ENCODE results near the gene MPC1.

Gene MPC1

DNA sequence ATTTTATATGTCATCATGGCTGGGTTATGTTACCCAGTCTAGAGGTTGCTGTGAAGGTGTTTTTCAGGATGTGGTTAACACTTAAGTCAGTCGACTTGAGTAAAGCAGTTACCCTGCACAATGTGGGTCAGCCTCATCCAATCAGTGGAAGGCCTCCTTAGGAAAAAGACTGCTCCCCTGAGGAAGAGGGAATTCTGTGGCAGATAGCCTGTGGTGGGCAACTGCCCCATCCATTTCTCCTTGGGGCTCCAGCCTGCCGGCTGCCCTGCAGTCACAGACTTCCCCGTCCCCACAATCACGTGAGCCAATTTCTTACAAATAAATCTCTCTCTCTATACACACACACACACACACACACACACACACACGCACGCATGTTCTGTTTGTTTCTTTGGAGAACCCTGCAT, 34.5 kb upstream of the MPC1 start:
- Histone ChIP-seq H4K20me1 (ENCODE audit: insufficient read depth, low read length) (no peaks in the 10 kb centered on the region), H3K27me3 (ENCODE audit: insufficient read depth, low read length) (no peaks in the 10 kb centered on the region), H3F3A (ENCODE audit: insufficient read depth, low read length) (no peaks in the 10 kb centered on the region), H3K4me1 (ENCODE audit: insufficient read depth, low read length, severe bottlenecking) (no peaks in the 10 kb centered on the region), H3K36me3 (ENCODE audit: insufficient read depth, low read length) (no peaks in the 10 kb centered on the region), H3K27ac (ENCODE audit: low read depth, low read length, poor library complexity, severe bottlenecking) (no peak overlapping the region), H3K79me2 (ENCODE audit: insufficient read depth, low read length) (no peaks in the 10 kb centered on the region), H3K9me3 (ENCODE audit: low read length) (no peaks in the 10 kb centered on the region), H3K4me3 (ENCODE audit: low read depth, low read length, poor library complexity, severe bottlenecking) (no peak overlapping the region), H3K9me2 (ENCODE audit: low read depth, low read length) (no peaks in the 10 kb centered on the region), H3K9ac (ENCODE audit: low read length) (no peak overlapping the region), H2AFZ (ENCODE audit: low read length) (no peak overlapping the region), H3K4me2 (ENCODE audit: low read length) (no peak overlapping the region)
- TF ChIP-seq, protein P1, sequence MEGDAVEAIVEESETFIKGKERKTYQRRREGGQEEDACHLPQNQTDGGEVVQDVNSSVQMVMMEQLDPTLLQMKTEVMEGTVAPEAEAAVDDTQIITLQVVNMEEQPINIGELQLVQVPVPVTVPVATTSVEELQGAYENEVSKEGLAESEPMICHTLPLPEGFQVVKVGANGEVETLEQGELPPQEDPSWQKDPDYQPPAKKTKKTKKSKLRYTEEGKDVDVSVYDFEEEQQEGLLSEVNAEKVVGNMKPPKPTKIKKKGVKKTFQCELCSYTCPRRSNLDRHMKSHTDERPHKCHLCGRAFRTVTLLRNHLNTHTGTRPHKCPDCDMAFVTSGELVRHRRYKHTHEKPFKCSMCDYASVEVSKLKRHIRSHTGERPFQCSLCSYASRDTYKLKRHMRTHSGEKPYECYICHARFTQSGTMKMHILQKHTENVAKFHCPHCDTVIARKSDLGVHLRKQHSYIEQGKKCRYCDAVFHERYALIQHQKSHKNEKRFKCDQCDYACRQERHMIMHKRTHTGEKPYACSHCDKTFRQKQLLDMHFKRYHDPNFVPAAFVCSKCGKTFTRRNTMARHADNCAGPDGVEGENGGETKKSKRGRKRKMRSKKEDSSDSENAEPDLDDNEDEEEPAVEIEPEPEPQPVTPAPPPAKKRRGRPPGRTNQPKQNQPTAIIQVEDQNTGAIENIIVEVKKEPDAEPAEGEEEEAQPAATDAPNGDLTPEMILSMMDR (IDR thresholded peaks at IDR 0.05; ENCODE audit: low read length) = no peak
- no peak for TF ChIP-seq EZH2 (IDR thresholded peaks at IDR 0.05; ENCODE audit: borderline replicate concordance, low read length)

DNA sequence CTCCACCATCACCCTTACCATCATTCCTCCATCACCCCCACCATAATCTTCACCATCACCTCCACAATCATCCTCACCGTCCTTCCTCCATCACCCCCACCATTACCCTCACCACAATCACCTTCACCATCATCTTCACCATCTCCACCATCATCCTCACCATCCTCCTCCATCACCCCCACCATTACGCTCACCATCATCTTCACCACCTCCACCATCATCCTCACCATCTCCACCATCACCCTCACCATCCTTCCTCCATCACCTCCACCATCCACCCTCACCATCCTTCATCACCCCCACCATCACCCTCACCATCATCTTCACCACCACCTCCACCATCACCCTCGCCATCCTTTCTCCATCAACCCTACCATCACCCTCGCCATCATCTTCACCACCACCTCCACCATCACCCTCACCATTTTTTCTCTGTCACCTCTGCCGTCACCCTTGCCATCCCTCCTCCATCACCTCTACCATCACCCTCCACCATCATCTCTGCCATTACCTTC, 33.1 kb upstream of the MPC1 start:
- no peaks in the 10 kb centered on the region for H3K9me2 ChIP-seq (ENCODE audit: low read depth, low read length)
- H3K36me3 ChIP-seq (ENCODE audit: insufficient read depth, low read length) = no peaks in the 10 kb centered on the region
- H4K20me1 ChIP-seq (ENCODE audit: insufficient read depth, low read length) = no peaks in the 10 kb centered on the region
- H3K79me2 ChIP-seq (ENCODE audit: insufficient read depth, low read length) = no peaks in the 10 kb centered on the region
- H3K9ac ChIP-seq (ENCODE audit: low read length) = no peak overlapping the region
- H3K4me3 ChIP-seq (ENCODE audit: low read depth, low read length, poor library complexity, severe bottlenecking) = no peak overlapping the region
- H3K9me3 ChIP-seq (ENCODE audit: low read length) = no peaks in the 10 kb centered on the region
- no peaks in the 10 kb centered on the region for H3K4me1 ChIP-seq (ENCODE audit: insufficient read depth, low read length, severe bottlenecking)
- no peak overlapping the region for H3K4me2 ChIP-seq (ENCODE audit: low read length)
- no peaks in the 10 kb centered on the region for H3K27me3 ChIP-seq (ENCODE audit: insufficient read depth, low read length)
- H3F3A ChIP-seq (ENCODE audit: insufficient read depth, low read length) = no peaks in the 10 kb centered on the region
- TF ChIP-seq, protein P1 (IDR thresholded peaks at IDR 0.05; ENCODE audit: low read length) = no peak
- TF ChIP-seq EZH2 (IDR thresholded peaks at IDR 0.05; ENCODE audit: borderline replicate concordance, low read length) = no peak
- no peak overlapping the region for H3K27ac ChIP-seq (ENCODE audit: low read depth, low read length, poor library complexity, severe bottlenecking)
- no peak overlapping the region for H2AFZ ChIP-seq (ENCODE audit: low read length)

DNA sequence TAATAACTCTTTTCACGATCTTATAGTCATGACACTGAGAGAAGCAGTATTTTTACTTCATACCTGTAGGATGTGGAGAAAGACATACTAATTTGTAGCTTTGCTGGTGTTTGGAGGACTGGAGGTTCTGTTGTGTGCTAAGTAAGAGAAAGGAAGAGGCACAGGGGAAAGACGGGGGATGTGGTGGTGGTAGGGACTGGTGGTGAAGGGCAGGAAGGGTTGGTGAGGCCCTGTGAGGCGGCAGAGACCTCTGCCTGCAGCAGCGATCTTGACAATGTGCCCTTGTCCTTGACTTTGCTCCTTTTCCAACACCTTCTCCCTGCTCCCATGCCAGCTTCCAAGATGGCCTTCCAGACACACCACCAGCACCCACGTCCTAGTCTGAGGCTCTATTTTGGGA, 32.6 kb upstream of the MPC1 start:
- Histone ChIP-seq H3K9me3 (ENCODE audit: low read length) (no peaks in the 10 kb centered on the region), H3K36me3 (ENCODE audit: insufficient read depth, low read length) (no peaks in the 10 kb centered on the region), H3K9ac (ENCODE audit: low read length) (no peak overlapping the region), H3K4me3 (ENCODE audit: low read depth, low read length, poor library complexity, severe bottlenecking) (no peak overlapping the region), H3K4me2 (ENCODE audit: low read length) (no peak overlapping the region), H3K9me2 (ENCODE audit: low read depth, low read length) (no peaks in the 10 kb centered on the region), H3K27ac (ENCODE audit: low read depth, low read length, poor library complexity, severe bottlenecking) (no peak overlapping the region), H3F3A (ENCODE audit: insufficient read depth, low read length) (no peaks in the 10 kb centered on the region), H3K4me1 (ENCODE audit: insufficient read depth, low read length, severe bottlenecking) (no peaks in the 10 kb centered on the region), H3K27me3 (ENCODE audit: insufficient read depth, low read length) (no peaks in the 10 kb centered on the region), H2AFZ (ENCODE audit: low read length) (no peak overlapping the region), H3K79me2 (ENCODE audit: insufficient read depth, low read length) (no peaks in the 10 kb centered on the region), H4K20me1 (ENCODE audit: insufficient read depth, low read length) (no peaks in the 10 kb centered on the region)
- TF ChIP-seq EZH2 (IDR thresholded peaks at IDR 0.05; ENCODE audit: borderline replicate concordance, low read length) = no peak
- TF ChIP-seq, protein P1 (IDR thresholded peaks at IDR 0.05; ENCODE audit: low read length) = no peak

Data from OCI-LY1 (cell line).